Measurements from ENCODE around the gene RPGRIP1. TPM values are rescaled to one million over a fixed set of nuclear protein-coding genes. Genes with fewer than 3 reads are reported as not detected.
"Not testable (repeated sequence)": the region's sequence is repeated elsewhere in the genome, so short reads cannot be mapped to it uniquely, and the experiment has no call there.

Gene RPGRIP1
- total RNA-seq, 2 donors from 2014 or later = not detected

DNA sequence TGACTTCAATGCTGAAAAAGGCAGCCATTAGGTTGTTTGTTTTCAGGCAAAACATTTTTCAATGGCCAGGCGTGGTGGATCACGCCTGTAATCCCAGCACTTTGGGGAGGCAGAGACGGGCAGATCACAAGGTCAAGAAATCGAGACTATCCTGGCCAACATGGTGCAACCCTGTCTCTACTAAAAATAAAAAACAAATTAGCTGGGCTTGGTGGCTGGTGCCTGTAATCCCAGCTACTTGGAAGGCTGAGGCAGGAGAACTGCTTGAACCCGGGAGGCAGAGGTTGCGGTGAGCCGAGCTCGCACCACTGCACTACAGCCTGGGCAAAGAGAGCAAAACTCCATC is 23.8 kb upstream of the RPGRIP1 start:
- H3K27ac Mint-ChIP-seq = peak overlapping the region in 1 of 2 donors; percentile 44
- not testable (repeated sequence) for H3K9me3 Mint-ChIP-seq; DNase-seq (ENCODE audit: low spot score in 2 of 2); ATAC-seq
- H3K36me3 Mint-ChIP-seq = peaks cover 36 to 58% of the 10 kb centered on the region in 2 donors

DNA sequence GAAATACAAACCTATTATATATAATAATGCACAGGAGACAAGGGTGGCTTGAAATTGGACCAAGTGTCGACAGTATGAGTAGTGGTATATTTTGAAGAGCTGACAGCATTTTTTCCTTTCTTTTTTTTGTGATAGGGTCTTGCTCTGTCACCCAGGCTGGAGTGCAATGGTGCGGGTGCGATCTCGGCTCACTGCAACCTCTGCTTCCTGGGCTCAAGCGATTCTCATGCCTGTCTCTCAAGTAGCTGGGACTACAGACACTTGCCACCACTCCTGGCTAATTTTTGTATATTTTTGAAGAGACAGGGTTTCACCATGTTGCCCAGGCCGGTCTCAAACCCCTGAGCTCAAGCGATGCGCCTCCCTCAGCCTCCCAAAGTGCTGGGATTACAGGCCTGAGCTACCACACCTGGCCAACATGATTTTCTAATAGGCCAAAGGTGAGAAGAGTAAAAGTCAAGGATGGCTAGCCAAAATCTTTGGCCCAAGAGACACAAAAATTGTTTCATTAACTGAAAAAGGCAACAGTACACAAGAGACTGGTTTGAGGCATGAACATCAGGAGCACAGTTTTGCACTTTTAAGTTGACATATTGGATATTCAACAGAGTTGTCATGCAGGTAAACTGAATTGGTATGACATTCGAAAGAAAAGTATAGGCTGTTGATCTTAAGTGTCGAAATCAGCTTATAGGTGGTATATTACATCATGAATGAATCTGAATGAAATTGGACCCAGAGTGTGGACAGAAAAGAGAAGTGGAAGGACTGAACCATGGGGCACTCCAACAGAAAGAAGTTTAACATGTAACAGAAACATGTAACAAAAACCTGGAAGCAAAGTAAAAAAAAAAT is 23.1 kb upstream of the RPGRIP1 start:
- ATAC-seq (peak in 1 of 2 donors; percentile 12), DNase-seq (ENCODE audit: low spot score in 2 of 2) (no peak)
- Mint-ChIP-seq H3K36me3 (peaks cover 35 to 59% of the 10 kb centered on the region in 2 donors), H3K27ac (peak overlapping the region in 1 of 2 donors; percentile 95), H3K9me3 (no peaks in the 10 kb centered on the region)

DNA sequence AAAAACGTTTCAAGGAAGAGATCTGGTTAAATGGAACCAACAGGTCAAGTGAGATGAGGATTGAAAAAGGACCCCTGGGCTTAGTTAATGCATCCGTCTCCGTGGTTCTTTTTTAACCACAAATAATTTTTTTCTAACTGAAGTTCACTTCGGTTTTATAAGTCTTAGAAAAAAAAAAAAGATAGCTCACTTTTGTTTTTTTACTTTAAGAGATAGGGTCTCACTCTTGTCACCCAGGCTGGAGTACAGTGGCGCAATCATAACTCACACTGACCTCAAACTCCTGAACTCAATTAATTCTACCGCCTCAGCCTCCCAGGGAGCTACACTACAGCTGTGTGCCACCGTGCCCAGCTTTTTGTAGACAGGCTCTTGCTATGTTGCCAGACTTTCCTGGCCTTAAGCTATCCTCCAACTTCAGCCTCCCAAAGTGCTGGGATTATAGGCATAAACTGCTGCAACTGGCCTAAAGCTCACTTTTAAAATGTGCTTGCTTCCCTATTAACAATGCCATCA is 22.4 kb upstream of the RPGRIP1 start:
- no peaks in the 10 kb centered on the region for H3K9me3 Mint-ChIP-seq
- peak overlapping the region in 1 of 2 donors; percentile 95 for H3K27ac Mint-ChIP-seq
- no peak for DNase-seq (ENCODE audit: low spot score in 2 of 2)
- peak in 1 of 2 donors; percentile 29 for ATAC-seq
- peaks cover 39 to 61% of the 10 kb centered on the region in 2 donors for H3K36me3 Mint-ChIP-seq

DNA sequence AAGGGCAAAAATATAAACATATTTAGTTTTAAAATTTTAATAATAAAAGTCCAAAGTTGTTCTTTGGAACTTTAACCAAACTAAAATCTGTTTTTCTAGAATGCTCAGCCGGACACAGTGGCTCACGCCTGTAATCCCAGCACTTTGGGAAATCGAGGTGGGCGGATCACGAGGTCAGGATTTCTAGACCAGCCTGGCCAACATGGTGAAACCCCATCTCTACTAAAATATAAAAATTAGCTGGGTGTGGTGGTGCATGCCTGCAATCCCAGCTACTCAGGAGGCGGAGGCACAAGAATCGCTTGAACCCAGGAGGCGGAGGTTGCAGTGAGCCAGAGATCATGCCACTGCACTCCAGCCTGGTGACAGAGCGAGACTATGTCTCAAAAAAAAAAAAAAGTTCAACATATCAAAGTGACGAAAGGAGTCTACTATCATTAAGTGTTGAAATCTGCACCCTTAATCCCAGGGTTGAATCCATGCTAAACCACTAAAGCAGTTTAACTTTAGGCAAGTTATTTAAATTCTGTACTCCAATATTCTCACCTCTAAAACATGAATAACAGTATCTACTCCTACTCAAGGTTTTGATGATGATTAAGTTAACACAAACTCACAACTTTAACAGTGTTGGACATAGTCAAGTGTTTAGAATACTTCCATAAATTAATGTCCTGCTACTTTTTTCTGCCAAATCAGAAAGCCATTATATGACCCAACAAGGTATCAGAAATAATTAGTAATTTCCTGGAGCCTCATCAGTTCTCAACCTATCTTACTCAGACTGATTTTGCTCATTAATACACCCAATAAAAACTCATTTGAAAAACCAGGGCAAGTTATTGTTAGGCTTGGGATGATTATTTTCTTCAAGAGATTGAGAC is 21.6 kb upstream of the RPGRIP1 start:
- no peak for DNase-seq (ENCODE audit: low spot score in 2 of 2)
- Mint-ChIP-seq H3K9me3 (no peaks in the 10 kb centered on the region), H3K27ac (peak overlapping the region; percentile 73 to 95), H3K36me3 (peaks cover 42 to 63% of the 10 kb centered on the region in 2 donors)
- ATAC-seq = peak; percentile 19 to 24

DNA sequence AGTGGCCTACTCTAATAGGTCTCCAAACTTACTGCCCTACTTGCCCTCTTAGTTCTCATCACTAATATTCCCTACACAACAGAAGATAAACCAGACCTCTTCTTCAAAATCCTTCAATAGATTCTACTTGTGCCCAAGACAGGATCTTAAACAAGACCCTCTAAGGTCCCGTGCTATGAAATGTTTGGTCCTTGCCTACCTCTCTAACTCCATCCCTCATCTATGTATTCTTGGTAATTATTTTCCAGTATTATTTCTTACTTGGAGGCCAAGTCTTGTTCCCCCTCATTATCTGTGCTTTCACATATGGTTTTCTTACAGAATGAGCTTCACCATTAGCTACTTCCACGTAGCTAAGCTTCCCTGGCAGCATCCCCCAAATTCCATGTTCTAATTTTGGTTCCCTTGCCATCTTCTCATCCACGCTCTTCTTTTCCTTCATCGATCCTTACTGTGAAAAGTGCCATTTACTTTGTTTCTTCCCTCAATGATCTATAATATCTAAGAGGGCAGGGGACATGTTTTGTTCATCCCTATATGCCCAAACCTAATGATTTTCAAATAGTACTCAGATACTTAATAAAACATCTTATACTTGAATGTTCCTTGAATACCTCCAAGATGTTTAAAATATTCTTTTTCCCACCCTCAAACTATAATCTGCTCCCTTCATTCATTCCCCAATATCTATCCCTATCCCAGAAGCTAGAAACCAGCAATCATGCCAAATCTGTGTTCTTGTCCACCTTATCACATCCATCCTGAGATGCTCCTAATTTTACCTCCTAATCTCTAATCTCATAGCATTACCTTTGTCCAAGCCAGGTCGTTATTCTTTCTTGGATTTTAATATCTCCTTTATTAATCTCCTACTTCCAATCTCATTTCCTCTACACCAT is 20.7 kb upstream of the RPGRIP1 start:
- DNase-seq (ENCODE audit: low spot score in 2 of 2) (no peak), ATAC-seq (peak in 1 of 2 donors; percentile 1)
- peak overlapping the region; percentile 63 to 73 for H3K27ac Mint-ChIP-seq
- no peaks in the 10 kb centered on the region for H3K9me3 Mint-ChIP-seq
- H3K36me3 Mint-ChIP-seq = peaks cover 42 to 67% of the 10 kb centered on the region in 2 donors

DNA sequence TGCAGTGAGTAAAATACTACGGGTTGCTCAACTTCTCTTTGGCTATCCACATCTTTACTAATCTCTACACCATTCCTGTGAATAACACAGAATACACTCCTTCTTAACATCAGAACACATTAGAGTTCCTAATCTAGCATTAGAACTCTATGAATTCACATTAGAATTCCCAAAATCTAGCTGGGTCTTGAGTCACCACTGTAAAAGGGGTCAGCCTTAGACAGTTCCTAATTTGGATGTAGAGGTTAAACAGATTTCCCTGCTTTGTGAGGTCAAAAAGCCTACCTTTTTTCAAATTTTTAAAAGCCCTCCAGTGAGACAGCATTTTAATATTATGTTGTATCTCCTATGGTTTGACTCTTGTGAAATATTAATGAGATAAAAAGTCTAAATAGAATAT is 18.1 kb upstream of the RPGRIP1 start:
- ATAC-seq (no peak), DNase-seq (ENCODE audit: low spot score in 2 of 2) (no peak)
- peaks cover 40 to 86% of the 10 kb centered on the region in 2 donors for H3K36me3 Mint-ChIP-seq
- H3K27ac Mint-ChIP-seq = peak overlapping the region in 1 of 2 donors; percentile 100
- no peaks in the 10 kb centered on the region for H3K9me3 Mint-ChIP-seq

DNA sequence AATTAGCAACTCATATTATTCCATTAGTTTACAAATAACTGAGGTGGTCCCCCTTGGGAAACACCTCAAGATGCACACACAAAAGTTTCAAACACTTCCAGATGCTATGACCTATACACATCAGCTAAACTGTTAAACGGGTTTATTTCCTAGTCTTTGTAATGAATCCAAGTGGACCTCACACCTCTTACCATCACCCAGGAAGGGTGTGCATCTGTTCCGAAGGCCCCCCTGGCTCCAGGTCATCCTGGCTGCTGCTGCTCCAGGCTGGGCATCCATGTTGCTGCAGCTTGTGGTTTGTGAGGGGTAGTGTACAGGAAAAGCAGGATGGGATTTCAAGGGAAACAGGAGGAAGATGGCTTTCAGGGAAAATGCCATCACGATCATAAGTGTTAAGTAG is 17.5 kb upstream of the RPGRIP1 start:
- peaks cover 39 to 86% of the 10 kb centered on the region in 2 donors for H3K36me3 Mint-ChIP-seq
- H3K9me3 Mint-ChIP-seq = no peaks in the 10 kb centered on the region
- DNase-seq (ENCODE audit: low spot score in 2 of 2) (no peak), ATAC-seq (no peak)
- H3K27ac Mint-ChIP-seq = peak overlapping the region; percentile 76 to 100

DNA sequence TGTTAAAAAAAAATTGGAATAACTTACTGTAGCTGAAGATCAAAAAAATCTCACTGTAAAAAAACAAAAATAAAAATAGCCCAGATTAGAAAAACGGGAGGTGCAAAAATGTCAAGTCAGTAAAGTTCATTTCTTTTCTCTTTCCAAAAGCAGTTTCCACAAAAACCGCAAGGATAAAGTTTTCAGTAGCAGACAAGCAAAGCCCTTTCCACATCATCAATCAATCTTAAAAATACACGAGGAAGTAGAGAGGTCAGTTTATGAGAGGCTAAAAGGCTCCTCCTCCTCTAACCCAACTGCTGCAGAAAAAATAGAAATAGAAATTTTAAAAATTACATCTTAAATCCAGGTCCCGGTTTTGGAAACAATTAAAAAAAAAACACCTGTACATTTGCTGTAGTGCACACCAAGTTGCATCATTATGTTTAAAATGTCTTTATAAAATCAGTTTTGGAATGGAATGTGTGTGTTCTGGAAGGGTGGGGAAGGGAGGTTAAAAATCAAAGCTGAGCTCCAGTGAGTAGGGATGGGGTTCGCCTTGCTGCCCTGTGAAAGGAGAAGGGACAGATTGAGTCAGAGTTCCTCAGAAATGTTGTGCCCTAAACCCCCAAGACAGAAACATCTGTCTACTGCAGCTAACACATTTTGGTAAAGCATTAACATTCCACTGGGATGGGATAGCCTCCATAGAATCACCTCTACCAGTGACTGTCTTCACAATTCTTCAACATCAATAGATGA is 16.4 kb upstream of the RPGRIP1 start:
- DNase-seq (ENCODE audit: low spot score in 2 of 2) = no peak
- H3K9me3 Mint-ChIP-seq = no peaks in the 10 kb centered on the region
- ATAC-seq = peak; percentile 9 to 24
- H3K27ac Mint-ChIP-seq = peak overlapping the region; percentile 96 to 100
- H3K36me3 Mint-ChIP-seq = peaks cover 46 to 89% of the 10 kb centered on the region in 2 donors

DNA sequence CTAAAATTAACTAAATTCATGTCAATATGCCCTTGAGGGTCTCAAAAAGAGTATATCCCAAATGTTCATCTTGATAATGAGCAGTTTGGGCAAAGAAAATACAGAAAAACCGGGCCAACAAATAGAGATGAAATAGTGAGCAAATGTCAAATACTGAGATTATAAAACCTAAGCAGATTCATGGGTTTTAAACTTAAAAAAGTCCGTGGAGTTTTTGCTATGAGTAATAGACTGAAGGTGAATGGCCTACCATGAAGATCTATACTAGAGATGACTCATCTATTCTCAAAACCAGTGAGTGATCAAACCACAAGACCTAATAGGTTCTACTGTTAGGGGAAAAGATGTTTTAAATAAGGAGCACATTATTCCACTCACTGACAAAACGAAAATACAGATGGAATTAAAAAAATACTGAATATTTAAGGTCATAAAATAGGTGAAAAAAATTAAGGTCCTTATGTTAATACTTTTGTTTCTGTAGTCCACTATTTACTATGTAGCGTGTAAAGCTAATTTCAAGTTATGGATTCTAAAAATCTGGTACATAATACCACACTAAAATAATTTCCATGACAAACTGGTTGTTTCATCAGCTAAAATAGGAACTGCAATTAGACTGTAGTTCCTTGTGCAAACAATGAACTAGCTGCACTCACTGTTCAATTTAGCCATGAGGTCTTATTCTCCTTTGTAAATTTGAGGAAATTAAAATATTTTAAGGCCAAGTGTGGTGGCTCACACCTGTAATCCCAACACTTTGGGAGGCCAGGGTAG is 15.7 kb upstream of the RPGRIP1 start:
- ATAC-seq = peak; percentile 80 to 84
- peaks cover 46 to 89% of the 10 kb centered on the region in 2 donors for H3K36me3 Mint-ChIP-seq
- H3K9me3 Mint-ChIP-seq = no peaks in the 10 kb centered on the region
- no peak for DNase-seq (ENCODE audit: low spot score in 2 of 2)
- H3K27ac Mint-ChIP-seq = peak overlapping the region; percentile 96 to 100

DNA sequence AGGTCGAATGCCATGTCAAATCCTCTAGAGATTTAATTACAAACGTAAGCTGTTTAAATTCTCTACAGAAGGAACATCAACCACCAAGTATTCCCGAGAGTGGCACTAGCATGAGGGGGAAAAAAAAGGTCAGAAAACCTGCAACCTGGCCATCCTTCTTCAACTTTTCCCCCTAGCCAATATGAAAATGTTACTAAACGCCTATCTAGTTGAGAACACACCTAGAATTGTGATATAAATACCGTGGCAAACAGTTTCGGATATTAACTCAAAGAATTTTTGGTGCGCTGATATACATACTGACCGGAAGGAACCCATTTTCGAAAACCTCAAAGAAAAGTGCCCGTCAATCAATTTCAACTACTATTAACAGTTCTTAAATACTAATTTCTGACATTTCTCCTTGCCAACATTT is 12.4 kb upstream of the RPGRIP1 start:
- no peaks in the 10 kb centered on the region for H3K9me3 Mint-ChIP-seq
- no peak for ATAC-seq
- DNase-seq (ENCODE audit: low spot score in 2 of 2) = no peak
- H3K27ac Mint-ChIP-seq = peak overlapping the region; percentile 96 to 100
- peaks cover 34 to 72% of the 10 kb centered on the region in 2 donors for H3K36me3 Mint-ChIP-seq

DNA sequence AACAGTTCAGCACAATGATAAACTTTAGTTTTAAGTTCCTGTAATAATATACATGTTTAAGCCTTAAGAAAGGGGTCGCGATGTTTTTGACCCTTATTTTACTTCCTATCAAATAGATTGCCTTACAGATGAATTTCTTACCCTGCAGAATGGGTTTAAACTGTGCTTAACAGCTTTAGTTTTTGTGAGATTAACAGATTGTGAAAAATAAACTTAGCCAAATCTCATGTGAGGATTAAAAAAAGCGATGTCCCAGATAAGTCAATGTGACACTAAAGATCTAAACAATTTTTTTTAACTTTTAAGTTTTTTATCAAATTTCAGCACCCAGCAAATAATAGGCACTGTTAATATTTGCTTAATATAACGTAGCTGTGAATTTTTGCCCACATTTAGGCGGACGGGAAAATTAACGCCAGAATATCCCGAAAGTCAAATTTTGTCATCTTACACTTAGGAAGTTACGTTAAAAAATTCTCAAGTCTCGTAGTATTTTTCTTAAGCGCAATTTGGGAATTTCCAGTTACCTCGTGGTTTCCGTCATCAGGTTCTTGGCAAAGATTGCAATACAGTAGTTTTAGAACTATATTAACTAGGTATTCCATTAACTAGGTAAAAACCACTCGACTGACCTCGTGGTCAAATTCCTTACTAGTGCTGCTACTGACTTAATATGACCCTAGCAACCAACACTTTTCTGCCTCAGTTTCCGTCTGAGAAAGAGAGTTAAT is 11.8 kb upstream of the RPGRIP1 start:
- peaks cover 31 to 65% of the 10 kb centered on the region in 2 donors for H3K36me3 Mint-ChIP-seq
- ATAC-seq (no peak), DNase-seq (ENCODE audit: low spot score in 2 of 2) (no peak)
- H3K27ac Mint-ChIP-seq = peak overlapping the region; percentile 96 to 100
- H3K9me3 Mint-ChIP-seq = no peaks in the 10 kb centered on the region

DNA sequence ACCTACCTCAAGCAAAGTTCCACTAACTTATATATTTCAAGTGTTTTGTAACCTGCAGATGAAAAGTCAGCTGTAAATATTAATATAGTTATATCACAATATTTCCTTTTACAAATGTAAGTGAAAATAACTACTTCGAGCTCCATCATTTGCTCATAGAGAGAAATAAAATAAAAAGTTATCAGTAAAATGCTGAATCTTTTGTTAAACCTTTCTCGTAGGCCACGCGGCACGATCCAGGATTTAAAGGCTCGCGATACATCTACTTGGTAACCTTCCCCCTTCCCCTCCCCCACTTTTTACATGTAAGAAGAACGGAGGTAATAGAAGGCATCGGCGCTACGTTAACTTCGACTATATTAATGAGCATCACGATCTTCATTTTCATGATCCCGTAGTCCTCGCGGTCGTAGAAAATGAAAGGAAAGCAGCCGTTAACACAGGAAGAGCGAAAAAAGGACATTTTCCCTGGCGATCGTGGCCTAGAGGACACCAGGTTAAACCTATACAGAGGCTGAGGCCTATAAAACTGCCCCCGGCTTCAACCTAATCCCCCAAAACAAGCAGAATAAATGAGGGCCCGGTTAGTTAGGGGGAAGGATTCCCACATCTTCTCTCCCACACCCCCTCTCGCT is 11.1 kb upstream of the RPGRIP1 start:
- Mint-ChIP-seq H3K9me3 (no peaks in the 10 kb centered on the region), H3K27ac (peak overlapping the region; percentile 96 to 100), H3K36me3 (peaks cover 31 to 59% of the 10 kb centered on the region in 2 donors)
- no peak for ATAC-seq
- DNase-seq (ENCODE audit: low spot score in 2 of 2) = peak in 1 of 2 donors; percentile 33

DNA sequence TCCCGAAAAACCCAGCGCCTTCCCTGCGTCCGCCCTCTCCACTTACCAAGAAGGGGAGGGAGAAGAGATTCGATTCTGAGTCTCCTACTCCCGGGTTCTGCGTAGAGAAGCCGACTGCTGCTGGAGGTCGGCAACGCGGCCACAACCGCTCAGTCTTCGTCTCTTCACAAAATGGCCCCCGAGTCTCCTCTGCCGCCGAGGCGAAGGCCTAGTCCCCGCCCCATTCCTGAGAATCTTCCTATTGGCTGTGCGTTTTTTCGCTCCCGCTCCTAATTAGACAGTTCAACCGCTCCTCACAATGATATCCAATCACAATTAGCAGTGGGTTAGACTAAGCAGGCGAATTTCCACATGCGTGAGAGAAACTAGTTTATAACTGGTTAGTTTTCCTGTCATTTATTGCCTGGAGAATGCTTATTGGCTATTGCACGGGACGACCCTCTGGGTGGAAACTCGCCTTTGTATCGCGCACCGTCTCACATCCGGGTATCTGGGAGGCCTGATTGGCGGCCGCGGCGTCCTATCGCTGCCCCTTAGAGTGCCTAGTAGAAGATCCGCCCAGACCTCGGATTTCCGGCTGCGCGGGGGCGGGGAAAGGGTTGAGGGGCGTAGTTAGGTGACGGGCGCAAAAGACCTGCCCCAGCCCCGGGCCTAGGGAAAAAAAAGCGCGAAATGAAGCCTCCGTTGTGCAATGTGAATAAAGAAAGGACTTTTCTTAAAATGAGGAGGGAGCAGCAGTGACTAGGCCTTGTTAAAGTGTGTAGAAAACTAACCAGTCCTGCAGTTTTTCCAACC is 10.4 kb upstream of the RPGRIP1 start, which contains the start of gene HNRNPC:
TSS of gene HNRNPC (minus strand) at position 191 of the 795 bp plus-strand sequence. CDS start 35,249 bp downstream, outside the sequence.
- ATAC-seq (peak; percentile 90 to 92), DNase-seq (ENCODE audit: low spot score in 2 of 2) (peak; percentile 100)
- Mint-ChIP-seq H3K36me3 (peaks cover 31 to 51% of the 10 kb centered on the region in 2 donors), H3K27ac (peak within 1 kb of the TSS; percentile 96 to 100), H3K9me3 (no peaks in the 10 kb centered on the region)
